Suprapubic skin (tissue), 4 donors: ENCODE data around the gene APOBEC3H.

Experiments
- EP300 ChIP-seq: sonication (generic); formaldehyde crosslinking; IDR thresholded peaks from one replicate; pipeline ENCODE4 v1.6.1; 2017; ENCODE audit warnings: antibody characterized with exemption
- POLR2A ChIP-seq, 2 donors: fragments of 450-650 bp; IDR thresholded peaks; one replicate each; pipeline ENCODE4 v1.6.1; 2017; ENCODE audit warnings: antibody characterized with exemption in 2 of 2, mild to moderate bottlenecking in 2 of 2, moderate library complexity in 2 of 2
- POLR2AphosphoS5 ChIP-seq, 3 donors: sonication (generic); formaldehyde crosslinking; IDR thresholded peaks; one replicate each; pipeline ENCODE4 v1.6.1; 2017; ENCODE audit warnings: antibody characterized with exemption in 3 of 3
- TF ChIP-seq, protein P1 (sequence below), 2 donors: fragments of 200-600 bp in 1 of 2; fragments of 450-650 bp in 1 of 2; sonication (generic) in 1 of 2; IDR thresholded peaks; one replicate each; pipeline ENCODE4 v1.5.1; 2016 to 2019; ENCODE audit warnings: antibody characterized with exemption in 2 of 2, mild to moderate bottlenecking in 1 of 2, moderate library complexity in 1 of 2

DNA sequence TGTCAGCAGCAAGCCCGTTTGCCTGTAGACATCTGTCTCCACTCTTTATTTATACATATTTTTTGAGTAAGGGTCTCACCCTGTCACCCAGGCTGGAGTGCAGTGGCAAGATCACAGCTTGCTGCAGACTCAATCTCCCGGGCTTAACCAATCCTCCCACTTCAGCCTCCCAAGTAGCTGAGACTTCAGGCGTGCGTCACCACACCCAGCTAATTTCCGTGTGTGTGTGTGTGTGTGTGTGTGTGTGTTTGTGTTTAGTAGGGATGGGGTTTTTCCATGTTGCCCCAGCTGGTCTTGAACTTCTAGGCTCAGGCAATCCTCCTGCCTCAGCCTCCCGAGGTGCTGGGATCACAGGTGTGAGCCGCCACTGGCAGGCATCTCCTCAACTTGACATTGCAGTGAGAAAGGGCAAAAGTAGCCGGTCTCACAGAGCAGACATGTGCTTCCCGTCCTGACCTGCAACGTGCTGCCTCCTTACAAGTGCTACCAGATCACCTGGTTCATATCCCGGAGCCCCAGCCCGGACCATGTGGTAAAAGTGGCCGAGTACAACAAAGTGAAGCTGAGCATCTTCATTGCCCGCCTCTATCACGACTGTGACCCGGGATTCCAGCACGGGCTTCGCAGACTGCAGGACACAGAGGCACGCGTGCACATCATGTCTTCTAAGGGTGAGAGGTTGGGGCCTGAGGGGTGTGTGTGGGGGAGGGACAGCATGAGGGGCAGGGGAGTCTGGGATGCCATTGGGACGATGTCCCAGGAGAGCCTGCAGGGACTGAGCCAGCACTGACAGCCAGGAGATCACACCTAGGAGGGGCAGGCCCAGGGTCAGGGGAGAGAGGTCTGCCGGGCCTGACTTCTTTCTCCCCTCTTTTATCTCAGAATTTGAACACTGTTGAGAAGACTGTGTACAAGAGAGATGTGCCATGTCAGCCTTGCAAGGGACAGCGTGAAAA, 5.6 kb upstream of the APOBEC3H start:
- no peak for TF ChIP-seq EP300
- TF ChIP-seq, protein P1, sequence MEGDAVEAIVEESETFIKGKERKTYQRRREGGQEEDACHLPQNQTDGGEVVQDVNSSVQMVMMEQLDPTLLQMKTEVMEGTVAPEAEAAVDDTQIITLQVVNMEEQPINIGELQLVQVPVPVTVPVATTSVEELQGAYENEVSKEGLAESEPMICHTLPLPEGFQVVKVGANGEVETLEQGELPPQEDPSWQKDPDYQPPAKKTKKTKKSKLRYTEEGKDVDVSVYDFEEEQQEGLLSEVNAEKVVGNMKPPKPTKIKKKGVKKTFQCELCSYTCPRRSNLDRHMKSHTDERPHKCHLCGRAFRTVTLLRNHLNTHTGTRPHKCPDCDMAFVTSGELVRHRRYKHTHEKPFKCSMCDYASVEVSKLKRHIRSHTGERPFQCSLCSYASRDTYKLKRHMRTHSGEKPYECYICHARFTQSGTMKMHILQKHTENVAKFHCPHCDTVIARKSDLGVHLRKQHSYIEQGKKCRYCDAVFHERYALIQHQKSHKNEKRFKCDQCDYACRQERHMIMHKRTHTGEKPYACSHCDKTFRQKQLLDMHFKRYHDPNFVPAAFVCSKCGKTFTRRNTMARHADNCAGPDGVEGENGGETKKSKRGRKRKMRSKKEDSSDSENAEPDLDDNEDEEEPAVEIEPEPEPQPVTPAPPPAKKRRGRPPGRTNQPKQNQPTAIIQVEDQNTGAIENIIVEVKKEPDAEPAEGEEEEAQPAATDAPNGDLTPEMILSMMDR (IDR thresholded peaks at IDR 0.05), result no peak
- no peak for TF ChIP-seq POLR2A (IDR thresholded peaks at IDR 0.05)
- no peak for TF ChIP-seq POLR2AphosphoS5 (IDR thresholded peaks at IDR 0.05)
